Gastrocnemius medialis (tissue), 4 donors: Measurements from ENCODE around the gene PICALM. TPM values are rescaled to one million over a fixed set of nuclear protein-coding genes. Genes with fewer than 3 reads are reported as not detected.

Source experiments
- ATAC-seq, 2 donors: fragments of 150-250 bp; one replicate each; pipeline ENCODE4 v1.9.1; 2016
- DNase-seq, 2 donors: peaks; one replicate each; pipeline ENCODE4 v3.0.0-alpha.2; 2019
- H3K27ac ChIP-seq, 4 donors: fragments of 200-600 bp; sonication (generic); 1 replicate in 1 of 4; 2 replicates in 3 of 4; pipeline ENCODE4 v1.5.1; 2016 to 2018; ENCODE audit warnings: mild to moderate bottlenecking in 2 of 4, moderate library complexity in 1 of 4
- H3K27me3 ChIP-seq, 3 donors: fragments of 200-600 bp; sonication (generic) in 2 of 3; 1 replicate in 1 of 3; 2 replicates in 2 of 3; pipeline versions ENCODE4 v1.5.1 to v1.6.0; 2016 to 2019; ENCODE audit warnings: mild to moderate bottlenecking in 1 of 3, moderate library complexity in 1 of 3
- H3K36me3 ChIP-seq, 2 donors: fragments of 200-600 bp; sonication (generic) in 1 of 2; one replicate each; pipeline ENCODE4 v1.5.1; 2017 to 2018
- H3K4me1 ChIP-seq, 2 donors: fragments of 200-600 bp; sonication (generic) in 1 of 2; one replicate each; pipeline ENCODE4 v1.5.1; 2016 to 2017; ENCODE audit warnings: mild to moderate bottlenecking in 2 of 2
- H3K4me3 ChIP-seq, 4 donors: fragments of 200-600 bp; sonication (generic) in 3 of 4; 1 replicate in 1 of 4; 2 replicates in 3 of 4; pipeline ENCODE4 v1.5.1; 2016 to 2019; ENCODE audit warnings: mild to moderate bottlenecking in 2 of 4
- H3K9me3 ChIP-seq, 3 donors: fragments of 200-600 bp; sonication (generic) in 2 of 3; 1 replicate in 1 of 3; 2 replicates in 2 of 3; pipeline ENCODE4 v1.5.1; 2016 to 2019
- POLR2A ChIP-seq, 2 donors: fragments of 450-650 bp; IDR thresholded peaks; one replicate each; pipeline ENCODE4 v1.6.1; 2017; ENCODE audit warnings: antibody characterized with exemption in 2 of 2, mild to moderate bottlenecking in 2 of 2, moderate library complexity in 2 of 2
- in situ Hi-C, 4 donors: fragments of 200-750 bp; cut with MboI; loops; one replicate each; pipeline versions ENCODE4 v1.15.0 to v1.8.0; 2017; ENCODE audit warnings: low sequenced_read_pairs in 4 of 4
- intact Hi-C: fragments of 100-400 bp; cut with DNase I; formaldehyde crosslinking; loops from one replicate; pipeline ENCODE4 v1.15.1; 2023; ENCODE audit warnings: low total_unique reads
- total RNA-seq, 4 donors: library from RNA; depleted of rRNA; stranded (reverse); fragments of >200 nt; gene quantifications; one replicate each; pipeline versions ENCODE4 v1.1.0 to v1.2.3, GENCODE V29; 2016
- TF ChIP-seq, protein P1 (sequence below), 5 experiments: fragments of 450-650 bp in 3 of 5; fragments of 200-600 bp in 2 of 5; sonication (generic) in 2 of 5; IDR thresholded peaks in 4 of 5; conservative IDR thresholded peaks in 1 of 5; 1 replicate in 4 of 5; 2 replicates in 1 of 5; pipeline ENCODE4 v1.5.1; 2016 to 2019; ENCODE audit warnings: antibody characterized with exemption in 5 of 5, mild to moderate bottlenecking in 3 of 5, moderate library complexity in 3 of 5

Gene PICALM
- total RNA-seq, 4 donors from 2014 or later = 82.3 to 125 (median 107) TPM

- H3K36me3 ChIP-seq = no peaks in the 10 kb centered on the region
- TF ChIP-seq POLR2A (IDR thresholded peaks at IDR 0.05) = no peak
- TF ChIP-seq, protein P1, sequence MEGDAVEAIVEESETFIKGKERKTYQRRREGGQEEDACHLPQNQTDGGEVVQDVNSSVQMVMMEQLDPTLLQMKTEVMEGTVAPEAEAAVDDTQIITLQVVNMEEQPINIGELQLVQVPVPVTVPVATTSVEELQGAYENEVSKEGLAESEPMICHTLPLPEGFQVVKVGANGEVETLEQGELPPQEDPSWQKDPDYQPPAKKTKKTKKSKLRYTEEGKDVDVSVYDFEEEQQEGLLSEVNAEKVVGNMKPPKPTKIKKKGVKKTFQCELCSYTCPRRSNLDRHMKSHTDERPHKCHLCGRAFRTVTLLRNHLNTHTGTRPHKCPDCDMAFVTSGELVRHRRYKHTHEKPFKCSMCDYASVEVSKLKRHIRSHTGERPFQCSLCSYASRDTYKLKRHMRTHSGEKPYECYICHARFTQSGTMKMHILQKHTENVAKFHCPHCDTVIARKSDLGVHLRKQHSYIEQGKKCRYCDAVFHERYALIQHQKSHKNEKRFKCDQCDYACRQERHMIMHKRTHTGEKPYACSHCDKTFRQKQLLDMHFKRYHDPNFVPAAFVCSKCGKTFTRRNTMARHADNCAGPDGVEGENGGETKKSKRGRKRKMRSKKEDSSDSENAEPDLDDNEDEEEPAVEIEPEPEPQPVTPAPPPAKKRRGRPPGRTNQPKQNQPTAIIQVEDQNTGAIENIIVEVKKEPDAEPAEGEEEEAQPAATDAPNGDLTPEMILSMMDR (IDR thresholded peaks at IDR 0.05 in 4 of 5, conservative IDR thresholded peaks at IDR 0.05 in 1 of 5) = no peak
- peak overlapping the region; percentile 74 to 83 (median 80) for H3K27ac ChIP-seq
- intact Hi-C loops (loop anchor here (5.0 kb wide), 1 partner anchor 72 kb away; no protein-coding TSS in a partner anchor), in situ Hi-C loops (loop anchor here in 1 of 4 donors (25.0 kb wide), 1 partner anchor 377 kb away; the partner anchor contains the start of gene CREBZF)
- peak; percentile 45 to 56 for DNase-seq
- H3K27me3 ChIP-seq = no peaks in the 10 kb centered on the region
- H3K4me3 ChIP-seq = no peak overlapping the region
- H3K4me1 ChIP-seq = peaks cover 79 to 82% of the 10 kb centered on the region in 2 donors
- H3K9me3 ChIP-seq = no peaks in the 10 kb centered on the region
- peak; percentile 65 to 82 for ATAC-seq
These were observed 29.8 kb downstream of the PICALM start for GRCh38 chr11:86039094-86039493.

DNA sequence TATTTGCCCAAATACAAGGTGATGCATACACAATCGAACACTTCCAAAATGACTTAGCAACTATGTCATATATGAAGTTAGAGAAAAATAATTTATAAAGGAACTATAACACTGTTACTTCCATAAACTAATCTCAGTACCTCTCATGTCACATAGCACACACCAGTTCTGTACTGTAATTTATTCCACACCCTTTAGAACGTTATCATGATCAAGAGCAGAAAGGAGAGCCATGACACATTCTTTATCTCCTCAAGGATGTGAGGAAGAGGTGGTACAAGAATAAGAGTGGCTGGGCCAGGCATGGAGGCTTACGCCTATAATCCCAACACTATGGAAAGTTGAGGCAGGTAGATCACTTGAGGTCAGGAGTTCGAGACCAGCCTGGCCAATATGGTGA is 31.1 kb downstream of the PICALM start:
- in situ Hi-C loops (loop anchor here in 1 of 4 donors (25.0 kb wide), 1 partner anchor 375 kb away; the partner anchor contains the start of gene CREBZF), intact Hi-C loops (loop anchor here (5.0 kb wide), 1 partner anchor 70 kb away; no protein-coding TSS in a partner anchor)
- DNase-seq (no peak), ATAC-seq (no peak)
- no peaks in the 10 kb centered on the region for H3K36me3 ChIP-seq
- no peaks in the 10 kb centered on the region for H3K27me3 ChIP-seq
- TF ChIP-seq, protein P1 (IDR thresholded peaks at IDR 0.05 in 4 of 5, conservative IDR thresholded peaks at IDR 0.05 in 1 of 5) = no peak
- no peak for TF ChIP-seq POLR2A (IDR thresholded peaks at IDR 0.05)
- H3K4me3 ChIP-seq = no peak overlapping the region
- H3K27ac ChIP-seq = peak overlapping the region; percentile 74 to 83 (median 80)
- H3K9me3 ChIP-seq = no peaks in the 10 kb centered on the region
- peaks cover 79 to 82% of the 10 kb centered on the region in 2 donors for H3K4me1 ChIP-seq

GRCh38 chr11:86035920-86036319 is 33.0 kb downstream of the PICALM start:
- no peak for ATAC-seq
- in situ Hi-C loops = loop anchor here in 1 of 4 donors (25.0 kb wide), 1 partner anchor 374 kb away; the partner anchor contains the start of gene CREBZF
- no peaks in the 10 kb centered on the region for H3K36me3 ChIP-seq
- H3K27ac ChIP-seq = peak overlapping the region; percentile 57 to 83 (median 74)
- no peaks in the 10 kb centered on the region for H3K9me3 ChIP-seq
- peaks cover 78 to 80% of the 10 kb centered on the region in 2 donors for H3K4me1 ChIP-seq
- H3K27me3 ChIP-seq = no peaks in the 10 kb centered on the region
- intact Hi-C loops = loop anchor here (5.0 kb wide), 1 partner anchor 69 kb away; no protein-coding TSS in a partner anchor
- H3K4me3 ChIP-seq = no peak overlapping the region
- DNase-seq = no peak
- TF ChIP-seq, protein P1 (IDR thresholded peaks at IDR 0.05 in 4 of 5, conservative IDR thresholded peaks at IDR 0.05 in 1 of 5) = no peak
- TF ChIP-seq POLR2A (IDR thresholded peaks at IDR 0.05) = no peak

DNA sequence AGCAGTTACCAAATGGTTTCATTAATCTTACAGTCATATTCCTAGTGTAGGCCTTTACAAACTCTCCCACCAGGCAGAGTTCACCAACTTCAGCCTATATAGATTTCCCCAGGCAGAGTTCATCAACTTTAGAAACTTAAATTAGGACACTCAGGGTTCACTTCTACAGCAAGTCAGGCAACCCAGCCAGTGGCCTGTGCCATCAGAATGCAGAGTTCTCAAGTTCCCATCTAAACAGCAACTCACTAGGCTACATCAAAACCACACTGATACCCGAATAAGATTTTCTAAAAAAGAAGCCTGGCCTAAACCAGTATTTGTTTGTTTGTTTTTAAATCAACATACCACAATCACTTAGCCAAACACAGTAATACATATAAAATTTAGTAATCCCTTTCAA is 33.7 kb downstream of the PICALM start:
- ATAC-seq (peak; percentile 82 to 84), DNase-seq (peak; percentile 40 to 61)
- Histone ChIP-seq H3K9me3 (no peaks in the 10 kb centered on the region), H3K27me3 (no peaks in the 10 kb centered on the region), H3K27ac (peak overlapping the region; percentile 57 to 83 (median 74)), H3K36me3 (peaks cover 0 to 7% of the 10 kb centered on the region in 2 donors), H3K4me1 (peaks cover 79 to 81% of the 10 kb centered on the region in 2 donors), H3K4me3 (no peak overlapping the region)
- intact Hi-C loops (loop anchor here (5.0 kb wide), 1 partner anchor 68 kb away; no protein-coding TSS in a partner anchor), in situ Hi-C loops (loop anchor here in 1 of 4 donors (25.0 kb wide), 1 partner anchor 373 kb away; the partner anchor contains the start of gene CREBZF)
- TF ChIP-seq, protein P1 (IDR thresholded peaks at IDR 0.05 in 4 of 5, conservative IDR thresholded peaks at IDR 0.05 in 1 of 5) = no peak
- no peak for TF ChIP-seq POLR2A (IDR thresholded peaks at IDR 0.05)
